Body of pancreas (tissue), 4 donors: Measurements from ENCODE around the gene QRICH1. TPM values are rescaled to one million over a fixed set of nuclear protein-coding genes. Genes with fewer than 3 reads are reported as not detected.
A peak's percentile ranks its signal among the peaks of the same experiment; 100 is the strongest.

ENCODE experiments used
- ATAC-seq: fragments of 150-250 bp; one replicate; pipeline ENCODE4 v1.9.1; 2016
- DNase-seq, 4 donors: peaks; one replicate each; pipeline ENCODE4 v3.0.0-alpha.2; 2019
- H3K27ac ChIP-seq, 4 donors: fragments of 200-600 bp; sonication (generic); 1 replicate in 3 of 4; 2 replicates in 1 of 4; pipeline versions ENCODE4 v1.5.1 to v1.6.1; 2016 to 2019; ENCODE audit warnings: mild to moderate bottlenecking in 1 of 4, mixed read lengths in 1 of 4, moderate library complexity in 1 of 4
- H3K27me3 ChIP-seq, 2 donors: fragments of 200-600 bp; sonication (generic); one replicate each; pipeline ENCODE4 v1.6.0; 2016; ENCODE audit warnings: mild to moderate bottlenecking in 1 of 2
- H3K36me3 ChIP-seq, 2 donors: fragments of 200-600 bp; sonication (generic); replicated peaks in 1 of 2; 2 replicates each; pipeline ENCODE4 v1.5.1; 2016; ENCODE audit warnings: low read depth in 2 of 2; ENCODE audit not compliant: insufficient read depth in 1 of 2
- H3K4me1 ChIP-seq: fragments of 200-600 bp; sonication (generic); one replicate; pipeline ENCODE4 v1.6.0; 2016
- H3K4me3 ChIP-seq, 2 donors: fragments of 200-600 bp; sonication (generic); 1 replicate in 1 of 2; 2 replicates in 1 of 2; pipeline ENCODE4 v1.5.1; 2016 to 2019
- H3K9me3 ChIP-seq, 3 donors: fragments of 200-600 bp; sonication (generic); 1 replicate in 2 of 3; 2 replicates in 1 of 3; pipeline ENCODE4 v1.5.1; 2016
- POLR2A ChIP-seq, 3 donors: fragments of 450-650 bp; IDR thresholded peaks; one replicate each; pipeline ENCODE4 v1.6.1; 2016; ENCODE audit warnings: antibody characterized with exemption in 3 of 3, mild to moderate bottlenecking in 2 of 3
- WGBS, 2 donors: methylation state at CpG; one replicate each; pipeline ENCODE4 v1.1.5; 2017; 5-methylcytosine and 5-hydroxymethylcytosine counted together
- intact Hi-C: fragments of 100-400 bp; cut with DNase I; formaldehyde crosslinking; loops from one replicate; pipeline ENCODE4 v1.15.1; 2023
- total RNA-seq, 2 donors: library from RNA; depleted of rRNA; stranded (reverse); fragments of >200 nt; gene quantifications; one replicate each; pipeline ENCODE4 v1.1.0, GENCODE V29; 2016
- TF ChIP-seq, protein P1 (sequence below), 7 experiments: fragments of 450-650 bp in 4 of 7; fragments of 200-600 bp in 3 of 7; sonication (generic) in 3 of 7; IDR thresholded peaks; one replicate each; pipeline ENCODE4 v1.5.1; 2016 to 2019; ENCODE audit warnings: antibody characterized with exemption in 7 of 7

The QRICH1 gene
- total RNA-seq, 2 donors from 2014 or later: 63.6 to 67.9 TPM

DNA sequence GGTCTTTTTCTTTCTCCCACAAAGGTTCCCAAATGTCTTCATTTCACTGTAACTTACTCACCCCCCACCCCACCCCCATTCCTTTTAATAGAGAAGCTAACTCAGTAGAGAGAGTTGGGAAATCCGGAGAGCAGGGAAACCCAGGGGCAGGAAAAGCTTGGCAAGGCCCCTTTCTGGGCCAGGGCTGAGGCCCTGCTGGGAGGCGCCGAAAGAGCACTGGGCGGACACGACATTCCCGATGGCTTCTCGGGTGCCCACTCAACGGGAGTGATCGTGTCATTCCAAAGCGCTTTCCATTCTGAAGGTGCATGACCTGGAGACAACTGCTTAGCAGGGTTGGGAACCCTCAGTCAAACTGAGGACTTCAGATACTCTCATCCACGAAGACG is 73.9 kb downstream of the QRICH1 start:
- intact Hi-C loops: no loop called here
- WGBS, 2 donors: 13 to 26% methylated on average over 12 of the region's 12 CpGs
- DNase-seq: no peak
- no peak for TF ChIP-seq POLR2A (IDR thresholded peaks at IDR 0.05)
- TF ChIP-seq, protein P1, sequence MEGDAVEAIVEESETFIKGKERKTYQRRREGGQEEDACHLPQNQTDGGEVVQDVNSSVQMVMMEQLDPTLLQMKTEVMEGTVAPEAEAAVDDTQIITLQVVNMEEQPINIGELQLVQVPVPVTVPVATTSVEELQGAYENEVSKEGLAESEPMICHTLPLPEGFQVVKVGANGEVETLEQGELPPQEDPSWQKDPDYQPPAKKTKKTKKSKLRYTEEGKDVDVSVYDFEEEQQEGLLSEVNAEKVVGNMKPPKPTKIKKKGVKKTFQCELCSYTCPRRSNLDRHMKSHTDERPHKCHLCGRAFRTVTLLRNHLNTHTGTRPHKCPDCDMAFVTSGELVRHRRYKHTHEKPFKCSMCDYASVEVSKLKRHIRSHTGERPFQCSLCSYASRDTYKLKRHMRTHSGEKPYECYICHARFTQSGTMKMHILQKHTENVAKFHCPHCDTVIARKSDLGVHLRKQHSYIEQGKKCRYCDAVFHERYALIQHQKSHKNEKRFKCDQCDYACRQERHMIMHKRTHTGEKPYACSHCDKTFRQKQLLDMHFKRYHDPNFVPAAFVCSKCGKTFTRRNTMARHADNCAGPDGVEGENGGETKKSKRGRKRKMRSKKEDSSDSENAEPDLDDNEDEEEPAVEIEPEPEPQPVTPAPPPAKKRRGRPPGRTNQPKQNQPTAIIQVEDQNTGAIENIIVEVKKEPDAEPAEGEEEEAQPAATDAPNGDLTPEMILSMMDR (IDR thresholded peaks at IDR 0.05): no peak
- Histone ChIP-seq H3K4me3 (peak overlapping the region in 1 of 2 donors; percentile 63), H3K36me3 (peaks cover 0 to 9% of the 10 kb centered on the region in 2 donors), H3K9me3 (no peaks in the 10 kb centered on the region), H3K4me1 (peaks cover 62% of the 10 kb centered on the region), H3K27ac (peak overlapping the region; percentile 90 to 99 (median 98)), H3K27me3 (no peaks in the 10 kb centered on the region)
- ATAC-seq: no peak

DNA sequence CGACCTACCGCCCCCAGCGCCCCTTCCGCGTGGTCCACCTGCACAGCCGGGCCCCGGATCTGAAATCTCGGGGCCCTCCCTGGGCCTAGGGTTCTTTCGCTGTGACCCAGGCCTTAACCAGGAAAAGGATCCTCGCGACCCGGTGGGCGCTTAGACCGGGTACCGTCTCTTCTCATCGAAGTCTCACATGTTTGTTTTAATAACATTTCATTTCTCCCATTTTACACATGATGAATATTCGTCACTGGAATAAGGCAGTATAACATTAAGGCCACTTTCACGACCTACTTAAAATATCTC is 75.2 kb downstream of the QRICH1 start:
- no peak for ATAC-seq
- Histone ChIP-seq H3K9me3 (no peaks in the 10 kb centered on the region), H3K27me3 (no peaks in the 10 kb centered on the region), H3K27ac (peak overlapping the region; percentile 62 to 87 (median 72)), H3K4me3 (peak overlapping the region; percentile 75 to 86), H3K4me1 (peaks cover 52% of the 10 kb centered on the region), H3K36me3 (peaks cover 0 to 13% of the 10 kb centered on the region in 2 donors)
- intact Hi-C loops: no loop called here
- TF ChIP-seq POLR2A (IDR thresholded peaks at IDR 0.05): peak in 1 of 3 donors; percentile 31
- TF ChIP-seq, protein P1 (IDR thresholded peaks at IDR 0.05): no peak
- DNase-seq: no peak
- WGBS, 2 donors: 2% methylated on average over 18 of the region's 18 CpGs

DNA sequence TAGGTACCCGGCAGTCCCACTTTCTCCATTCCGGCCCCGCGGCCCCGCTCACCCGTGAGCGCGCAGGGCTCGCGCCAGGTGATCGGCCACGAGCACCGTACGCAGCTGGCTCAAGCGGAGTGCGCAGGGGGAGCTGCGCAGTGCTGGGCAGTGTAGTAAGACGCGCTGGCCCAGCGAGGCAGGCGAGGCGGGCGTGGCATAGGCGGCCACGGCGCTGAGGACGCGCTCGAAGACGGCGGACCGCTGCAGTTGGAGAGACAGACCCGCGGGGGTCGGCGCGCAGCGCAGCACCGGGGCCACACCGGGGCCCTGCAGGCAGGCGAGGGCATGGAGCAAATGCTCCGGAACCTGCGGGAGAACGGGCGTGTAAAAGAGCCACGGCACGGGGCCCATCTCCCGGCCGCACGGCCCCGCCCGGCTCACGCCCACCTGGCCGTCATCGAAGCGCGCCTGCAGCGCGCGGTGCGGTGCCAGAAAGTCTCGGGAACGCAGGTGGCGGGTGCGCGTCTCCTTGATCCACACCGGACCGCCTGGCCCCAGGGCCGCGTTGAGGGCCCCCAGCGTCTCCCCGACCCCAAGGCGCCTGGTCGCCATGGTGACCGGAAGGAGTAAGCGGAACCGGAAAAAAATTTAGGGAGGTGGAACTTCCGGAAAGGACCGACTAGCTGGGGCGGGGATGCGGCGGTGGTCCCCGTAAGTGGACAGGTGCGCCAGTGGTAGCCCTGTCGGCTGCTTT is 75.7 kb downstream of the QRICH1 start, which contains the start of gene DALRD3:
Gene DALRD3, minus strand, starts transcription at position 610 of the 736 bp plus-strand sequence. Its CDS starts 16 bp downstream, at position 594.
- Histone ChIP-seq H3K4me1 (peaks cover 52% of the 10 kb centered on the region), H3K4me3 (peak within 1 kb of the TSS; percentile 75 to 86), H3K27me3 (no peaks in the 10 kb centered on the region), H3K36me3 (peaks cover 0 to 14% of the 10 kb centered on the region in 2 donors), H3K27ac (peak within 1 kb of the TSS; percentile 62 to 99 (median 74)), H3K9me3 (no peaks in the 10 kb centered on the region)
- intact Hi-C loops: no loop called here
- ATAC-seq: no peak
- TF ChIP-seq, protein P1 (IDR thresholded peaks at IDR 0.05): no peak
- TF ChIP-seq POLR2A (IDR thresholded peaks at IDR 0.05): peak; percentile 27 to 71 (median 69)
- peak; percentile 62 to 68 (median 64) for DNase-seq
- WGBS, 2 donors: 1% methylated on average over 16 to 83 of the region's 85 CpGs

DNA sequence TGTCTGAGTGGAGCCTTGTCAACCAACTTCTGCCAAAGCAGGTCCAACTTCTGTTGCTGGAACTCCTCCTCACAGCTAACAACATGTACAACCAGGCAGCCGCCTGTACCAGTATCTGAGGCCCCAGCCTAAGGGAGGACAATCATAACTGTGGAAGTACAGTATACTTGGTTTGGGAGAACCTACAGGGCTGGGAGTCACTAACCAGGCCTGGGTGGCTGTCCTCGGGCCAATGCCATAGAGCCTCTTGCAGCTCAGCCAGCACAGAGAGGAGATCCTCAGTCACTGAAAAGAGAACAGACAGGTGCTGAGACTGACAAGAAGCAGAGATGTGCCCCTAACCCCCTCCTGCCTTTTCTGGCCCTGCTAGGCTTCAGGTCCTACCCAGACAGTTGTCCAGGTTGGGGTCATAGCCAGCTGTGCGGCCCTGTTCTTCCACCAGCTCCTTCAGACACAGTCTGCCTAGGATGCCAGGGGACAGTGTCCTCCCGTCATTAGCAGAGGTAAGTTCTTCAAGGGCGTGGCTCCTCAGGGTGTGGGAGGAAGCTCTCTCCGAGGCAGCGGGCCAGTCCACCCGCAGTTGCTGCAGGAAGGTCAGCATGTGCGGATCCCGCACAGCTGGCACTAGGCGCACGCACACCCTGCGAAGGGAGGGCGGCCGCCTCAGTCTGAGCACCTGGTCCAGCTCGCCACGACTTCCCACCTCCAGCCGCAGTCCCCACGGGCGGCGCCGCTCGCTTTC is 76.5 kb downstream of the QRICH1 start:
- WGBS, 2 donors: 5 to 16% methylated on average over 8 to 23 of the region's 23 CpGs
- peak overlapping the region; percentile 62 to 87 (median 72) for H3K27ac ChIP-seq
- no peaks in the 10 kb centered on the region for H3K27me3 ChIP-seq
- H3K4me3 ChIP-seq: peak overlapping the region; percentile 75 to 86
- ATAC-seq (no peak), DNase-seq (peak in 1 of 4 donors; percentile 17)
- intact Hi-C loops: no loop called here
- TF ChIP-seq POLR2A (IDR thresholded peaks at IDR 0.05): no peak
- TF ChIP-seq, protein P1 (IDR thresholded peaks at IDR 0.05): no peak
- H3K4me1 ChIP-seq: peaks cover 52% of the 10 kb centered on the region
- peaks cover 0 to 14% of the 10 kb centered on the region in 2 donors for H3K36me3 ChIP-seq
- no peaks in the 10 kb centered on the region for H3K9me3 ChIP-seq
